ENCODE measurements around the gene SP110.
"Not testable (repeated sequence)": the region's sequence is repeated elsewhere in the genome, so short reads cannot be mapped to it uniquely, and the experiment has no call there.

The SP110 gene

GRCh38 chr2:230120376-230120775 lies 99.4 kb downstream of the SP110 start:
- DNase-seq: not testable (repeated sequence)

- not testable (repeated sequence) for DNase-seq
Observed at GRCh38 chr2:230119827-230120226, 100.0 kb downstream of the SP110 start.

Measured in T-helper 9 cell (primary cell).